GM12874 (cell line): ENCODE results near the gene ARHGAP5.

ENCODE experiments used
- CTCF ChIP-seq: IDR thresholded peaks from 2 replicates; pipeline ENCODE4 v1.5.1; 2011; ENCODE audit warnings: low read depth, mild to moderate bottlenecking, control low read depth, low read length, moderate library complexity; ENCODE audit not compliant: insufficient read depth

Gene ARHGAP5

GRCh38 chr14:32169191-32169590 is 92.1 kb downstream of the ARHGAP5 start:
- TF ChIP-seq CTCF: no peak

DNA sequence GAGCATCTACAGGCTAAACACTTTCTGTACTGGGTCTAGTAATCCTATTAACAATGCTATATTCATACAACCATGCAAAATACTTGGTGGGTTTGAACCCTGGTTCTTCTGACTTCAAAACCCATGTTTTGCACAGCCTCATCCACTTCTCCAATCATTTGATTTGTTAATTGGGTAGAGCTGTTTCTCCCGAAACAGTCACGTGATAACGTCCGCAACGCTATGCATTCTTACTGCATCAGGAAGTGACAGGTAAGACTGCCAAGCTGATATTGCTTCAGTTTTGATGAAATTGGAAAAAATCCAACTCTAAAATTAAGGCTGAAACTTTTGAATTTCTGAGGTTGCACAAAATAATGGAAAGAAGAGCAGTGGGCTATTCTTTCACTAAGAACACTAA is 94.4 kb downstream of the ARHGAP5 start:
- TF ChIP-seq CTCF: no peak

DNA sequence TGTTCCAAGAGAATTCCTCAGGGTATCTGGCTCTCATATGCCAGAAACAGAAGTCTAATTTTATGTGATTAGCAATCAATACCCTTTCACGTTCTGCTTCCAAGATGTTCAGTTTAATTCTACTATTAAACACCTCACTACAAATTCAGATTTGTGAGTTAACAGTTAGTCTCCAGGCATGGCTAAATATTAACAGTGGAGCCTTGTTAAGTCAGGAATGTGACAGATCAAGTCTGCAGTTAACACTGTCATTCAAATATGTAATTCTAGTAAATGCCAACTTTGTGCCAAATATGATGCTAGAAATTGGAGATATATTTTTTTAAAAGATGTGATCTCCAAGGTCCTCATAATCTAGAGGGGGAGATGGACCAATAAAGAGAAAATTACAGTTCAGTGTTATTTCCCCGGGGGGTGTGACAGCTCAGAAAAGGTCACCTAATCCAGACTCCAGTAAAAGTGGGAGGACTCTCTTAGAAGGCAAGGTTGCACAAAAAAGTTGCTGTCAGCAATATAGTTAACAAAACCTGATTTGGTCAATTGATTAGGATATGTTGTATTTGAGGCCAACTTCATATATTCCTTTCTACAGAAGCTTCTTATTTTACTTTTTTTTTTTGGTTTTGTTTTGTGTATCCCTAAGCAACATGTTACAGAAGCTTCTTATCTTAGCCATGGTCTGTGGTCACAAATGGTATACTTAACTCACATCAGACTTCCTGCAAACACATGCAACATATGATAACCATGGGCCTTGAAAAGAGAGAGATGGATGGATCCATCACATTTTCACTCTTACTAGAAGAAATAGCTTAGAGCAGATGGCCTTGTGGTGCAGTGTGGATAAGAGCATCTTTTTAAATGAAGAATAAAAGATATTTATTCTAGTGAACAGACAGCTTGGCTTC is 106.3 kb downstream of the ARHGAP5 start:
- no peak for TF ChIP-seq CTCF

- TF ChIP-seq CTCF: no peak
These were observed 108.0 kb downstream of the ARHGAP5 start for GRCh38 chr14:32185097-32185496.

GRCh38 chr14:32186248-32186647 is 109.1 kb downstream of the ARHGAP5 start:
- TF ChIP-seq CTCF: no peak

GRCh38 chr14:32189811-32190210 is 112.7 kb downstream of the ARHGAP5 start:
- TF ChIP-seq CTCF: no peak

DNA sequence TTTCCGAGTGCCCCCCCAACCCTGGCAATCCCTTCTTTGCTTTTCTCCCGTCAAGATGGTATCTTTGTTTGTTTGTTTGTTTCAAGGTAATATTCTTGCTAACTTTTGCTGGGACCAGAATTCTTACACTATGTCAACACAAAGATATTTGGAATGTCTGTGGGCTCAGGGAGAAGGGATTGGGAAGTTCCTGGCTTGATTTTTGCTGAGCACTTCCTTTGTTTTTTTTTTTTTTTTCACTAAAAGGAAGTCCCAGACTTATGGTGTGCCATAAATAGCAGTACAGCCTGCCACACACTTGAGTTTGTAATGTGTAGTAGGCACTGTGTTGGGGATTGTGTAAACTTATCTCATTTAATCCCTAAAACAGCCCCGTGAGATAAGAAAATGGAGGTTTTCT is 113.6 kb downstream of the ARHGAP5 start:
- no peak for TF ChIP-seq CTCF
